Activated CD8-positive, alpha-beta T cell treated with anti-CD3 and anti-CD28 coated beads for 36 hours (primary cell): ENCODE measurements around the gene N4BP3. TPM values are rescaled to one million over a fixed set of nuclear protein-coding genes. Genes with fewer than 3 reads are reported as not detected.
A peak's percentile ranks its signal among the peaks of the same experiment; 100 is the strongest.

Experiments
- ATAC-seq: fragments of 200-7000 bp; cut with Tn5 transposase; one replicate; pipeline ENCODE4 v1.10.0; 2021; ENCODE audit warnings: mild to moderate bottlenecking, moderate library complexity
- CTCF ChIA-PET: fragments of 350-600 bp; sonication (Branson Sonifier 250); formaldehyde crosslinking; loops from one replicate; lab custom pipeline; 2021; ENCODE audit warnings: antibody characterized with exemption; lab: Charles Lee
- POLR2A ChIA-PET: fragments of 350-600 bp; sonication (Branson Sonifier 250); formaldehyde crosslinking; loops from one replicate; lab custom pipeline; 2021; ENCODE audit warnings: antibody characterized with exemption; lab: Charles Lee
- DNase-seq: peaks from one replicate; pipeline ENCODE4 v3.0.0-alpha.2; 2020
- H3K27ac Mint-ChIP-seq: one replicate; pipeline ENCODE4 v1.8.0; 2021; ENCODE audit warnings: mild to moderate bottlenecking, mixed read lengths
- H3K27me3 Mint-ChIP-seq: one replicate; pipeline ENCODE4 v1.8.0; 2021; ENCODE audit warnings: mixed read lengths
- H3K36me3 Mint-ChIP-seq: one replicate; pipeline ENCODE4 v1.8.0; 2021; ENCODE audit warnings: low read depth, mixed read lengths
- H3K4me1 Mint-ChIP-seq: one replicate; pipeline ENCODE4 v1.8.0; 2021; ENCODE audit warnings: low read depth, mixed read lengths
- H3K4me3 Mint-ChIP-seq: one replicate; pipeline ENCODE4 v1.8.0; 2021; ENCODE audit warnings: mild to moderate bottlenecking, moderate library complexity, mixed read lengths
- H3K9me3 Mint-ChIP-seq: one replicate; pipeline ENCODE4 v1.8.0; 2021; ENCODE audit warnings: mixed read lengths
- intact Hi-C: fragments of 100-400 bp; cut with micrococcal nuclease; formaldehyde crosslinking; loops from one replicate; pipeline ENCODE4 v1.10.0; 2022
- total RNA-seq, 2 experiments: library from RNA; stranded (reverse); gene quantifications; one replicate each; pipeline ENCODE4 v1.2.3, GENCODE V29; 2021
- TF ChIP-seq, protein P1 (sequence below): fragments of 200-600 bp; IDR thresholded peaks from one replicate; pipeline ENCODE4 v1.8.0; 2022; ENCODE audit warnings: antibody characterized with exemption, mild to moderate bottlenecking

Gene N4BP3
- total RNA-seq, 2 experiments from 2014 or later: 33.2 to 33.4 TPM

- H3K27ac Mint-ChIP-seq: peak overlapping the region; percentile 67
- no peaks in the 10 kb centered on the region for H3K27me3 Mint-ChIP-seq
- H3K9me3 Mint-ChIP-seq: no peaks in the 10 kb centered on the region
- POLR2A ChIA-PET: interaction anchor here (0.7 to 6.9 kb wide), 8 partner anchors 10 to 183 kb away, joined by 3 to 37 read pairs (median 3); partner anchors contain the start of genes HNRNPAB and N4BP3
- peaks cover 41% of the 10 kb centered on the region for H3K4me1 Mint-ChIP-seq
- peak; percentile 87 for DNase-seq
- H3K36me3 Mint-ChIP-seq: peaks cover 59% of the 10 kb centered on the region
- H3K4me3 Mint-ChIP-seq: no peak overlapping the region
- intact Hi-C loops: loop anchor here (5.0 kb wide), 1 partner anchor 69 kb away; no protein-coding TSS in a partner anchor
- CTCF ChIA-PET: interaction anchor here (0.7 to 20.3 kb wide), 9 partner anchors 10 to 85 kb away, joined by 3 to 319 read pairs (median 5); partner anchors contain the start of gene N4BP3
- ATAC-seq: peak; percentile 71
- TF ChIP-seq, protein P1, sequence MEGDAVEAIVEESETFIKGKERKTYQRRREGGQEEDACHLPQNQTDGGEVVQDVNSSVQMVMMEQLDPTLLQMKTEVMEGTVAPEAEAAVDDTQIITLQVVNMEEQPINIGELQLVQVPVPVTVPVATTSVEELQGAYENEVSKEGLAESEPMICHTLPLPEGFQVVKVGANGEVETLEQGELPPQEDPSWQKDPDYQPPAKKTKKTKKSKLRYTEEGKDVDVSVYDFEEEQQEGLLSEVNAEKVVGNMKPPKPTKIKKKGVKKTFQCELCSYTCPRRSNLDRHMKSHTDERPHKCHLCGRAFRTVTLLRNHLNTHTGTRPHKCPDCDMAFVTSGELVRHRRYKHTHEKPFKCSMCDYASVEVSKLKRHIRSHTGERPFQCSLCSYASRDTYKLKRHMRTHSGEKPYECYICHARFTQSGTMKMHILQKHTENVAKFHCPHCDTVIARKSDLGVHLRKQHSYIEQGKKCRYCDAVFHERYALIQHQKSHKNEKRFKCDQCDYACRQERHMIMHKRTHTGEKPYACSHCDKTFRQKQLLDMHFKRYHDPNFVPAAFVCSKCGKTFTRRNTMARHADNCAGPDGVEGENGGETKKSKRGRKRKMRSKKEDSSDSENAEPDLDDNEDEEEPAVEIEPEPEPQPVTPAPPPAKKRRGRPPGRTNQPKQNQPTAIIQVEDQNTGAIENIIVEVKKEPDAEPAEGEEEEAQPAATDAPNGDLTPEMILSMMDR: peak; percentile 86
These were observed 32.9 kb downstream of the N4BP3 start for GRCh38 chr5:178145965-178146820.

- DNase-seq: no peak
- TF ChIP-seq, protein P1: no peak
- Mint-ChIP-seq H3K4me1 (peaks cover 50% of the 10 kb centered on the region), H3K36me3 (peaks cover 65% of the 10 kb centered on the region), H3K9me3 (no peaks in the 10 kb centered on the region), H3K27ac (peak overlapping the region; percentile 41), H3K27me3 (no peaks in the 10 kb centered on the region), H3K4me3 (no peak overlapping the region)
- ChIA-PET POLR2A (interaction anchor here (1.3 to 6.9 kb wide), 3 partner anchors 11 to 27 kb away, joined by 4 to 37 read pairs (median 6); partner anchors contain the start of gene RMND5B), CTCF (interaction anchor here (1.8 to 20.3 kb wide), 3 partner anchors 10 to 73 kb away, joined by 5 to 319 read pairs (median 84); no protein-coding TSS in a partner anchor)
- no peak for ATAC-seq
- intact Hi-C loops: loop anchor here (5.0 kb wide), 1 partner anchor 70 kb away; no protein-coding TSS in a partner anchor
These were observed 34.1 kb downstream of the N4BP3 start for GRCh38 chr5:178147406-178147805.

DNA sequence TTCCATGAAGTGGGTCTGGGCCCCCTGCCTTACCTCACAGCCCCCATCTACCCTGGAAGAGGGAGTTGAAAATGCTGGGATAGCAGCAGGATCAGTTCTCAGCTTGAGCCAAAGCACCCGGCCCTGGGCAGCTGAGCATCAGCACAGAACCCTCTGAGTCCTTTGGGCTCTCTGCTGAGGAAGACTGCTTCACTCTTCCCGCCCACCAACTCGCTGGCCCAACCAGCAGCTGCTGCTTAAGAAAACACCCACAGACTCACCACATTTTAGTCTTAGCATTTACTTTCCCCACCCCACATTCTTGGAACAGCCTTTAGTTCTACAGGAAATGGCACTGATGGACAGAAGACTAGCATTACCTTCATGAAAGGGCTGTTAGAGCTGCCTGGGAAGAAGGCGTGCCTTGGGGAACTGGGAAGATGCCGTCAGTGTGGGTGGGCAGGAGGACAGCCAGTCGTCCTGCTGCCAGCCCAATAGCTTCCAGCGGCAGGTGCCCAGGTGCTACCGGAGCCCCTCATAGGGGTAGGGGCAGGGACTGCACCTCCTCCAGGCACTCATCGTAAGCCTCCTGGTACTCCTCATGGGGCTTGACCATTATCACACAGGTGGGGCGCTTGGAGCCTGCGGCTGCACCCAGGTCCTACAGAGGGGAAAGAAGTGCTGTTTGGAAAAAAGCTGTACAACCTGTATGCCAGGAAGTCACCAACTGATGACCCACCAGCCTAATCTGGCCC lies 36.0 kb downstream of the N4BP3 start:
- POLR2A ChIA-PET: interaction anchor here (0.7 to 6.9 kb wide), 14 partner anchors 13 to 73 kb away, joined by 3 to 37 read pairs (median 4); partner anchors contain the start of genes HNRNPAB and RMND5B
- DNase-seq: peak; percentile 80
- TF ChIP-seq, protein P1: peak; percentile 38
- H3K27me3 Mint-ChIP-seq: no peaks in the 10 kb centered on the region
- peak overlapping the region; percentile 16 for H3K4me3 Mint-ChIP-seq
- intact Hi-C loops: loop anchor here (5.0 kb wide), 1 partner anchor 72 kb away; no protein-coding TSS in a partner anchor
- CTCF ChIA-PET: interaction anchor here (0.7 to 20.3 kb wide), 9 partner anchors 10 to 88 kb away, joined by 3 to 319 read pairs (median 4); partner anchors contain the start of gene RMND5B
- ATAC-seq: peak; percentile 18
- H3K9me3 Mint-ChIP-seq: no peaks in the 10 kb centered on the region
- H3K27ac Mint-ChIP-seq: peak overlapping the region; percentile 92
- H3K4me1 Mint-ChIP-seq: peaks cover 53% of the 10 kb centered on the region
- peaks cover 64% of the 10 kb centered on the region for H3K36me3 Mint-ChIP-seq

GRCh38 chr5:178150977-178151734 lies 37.8 kb downstream of the N4BP3 start:
- intact Hi-C loops: loop anchor here (5.0 kb wide), 1 partner anchor 34 kb away; no protein-coding TSS in a partner anchor
- Mint-ChIP-seq H3K4me3 (peak overlapping the region; percentile 15), H3K27me3 (no peaks in the 10 kb centered on the region), H3K4me1 (peaks cover 53% of the 10 kb centered on the region), H3K9me3 (no peaks in the 10 kb centered on the region), H3K36me3 (peaks cover 58% of the 10 kb centered on the region), H3K27ac (peak overlapping the region; percentile 92)
- DNase-seq (no peak), ATAC-seq (no peak)
- TF ChIP-seq, protein P1: no peak
- POLR2A ChIA-PET: interaction anchor here (1.7 to 6.9 kb wide), 3 partner anchors 8 to 27 kb away, joined by 5 to 37 read pairs (median 14); no protein-coding TSS in a partner anchor
- CTCF ChIA-PET: interaction anchor here (1.5 to 20.3 kb wide), 3 partner anchors 14 to 76 kb away, joined by 3 to 319 read pairs (median 84); no protein-coding TSS in a partner anchor
